Measurements from ENCODE around the gene CDK9.

- no peak for TF ChIP-seq POLR2A (IDR thresholded peaks at IDR 0.05; ENCODE audit: low read length)
- TF ChIP-seq GATA1 (IDR thresholded peaks at IDR 0.05; ENCODE audit: low read depth, low read length) = no peak
These were observed 15.3 kb upstream of the CDK9 start for GRCh38 chr9:127770583-127770904.

Data from erythroblast (primary cell).